Liver (tissue), 3 donors: ENCODE data around the gene CTRB1.

ENCODE experiments used
- CTCF ChIP-seq: fragments of 150-350 bp; IDR thresholded peaks from 2 replicates; pipeline ENCODE4 v1.5.1; 2017; ENCODE audit warnings: improper control_type of control experiment, low read depth, low read length; ENCODE audit not compliant: missing input control
- RAD21 ChIP-seq, 2 donors: IDR thresholded peaks; 2 replicates each; pipeline ENCODE4 v1.6.1; 2016; ENCODE audit warnings: antibody characterized with exemption in 2 of 2, mild to moderate bottlenecking in 2 of 2
- TAF1 ChIP-seq: conservative IDR thresholded peaks from 2 replicates; pipeline ENCODE4 v1.6.1; 2016; ENCODE audit warnings: antibody characterized with exemption, mild to moderate bottlenecking
- ZBTB33 ChIP-seq: IDR thresholded peaks from 2 replicates; pipeline ENCODE4 v1.6.1; 2016; ENCODE audit warnings: antibody characterized with exemption
- donor health status: healthy.
- donor health status: healthy.

GRCh38 chr16:75265911-75266701 is 47.3 kb downstream of the CTRB1 start:
- TF ChIP-seq CTCF (no peak), RAD21 (IDR thresholded peaks at IDR 0.05) (peak in 1 of 2 donors; percentile 56), TAF1 (no peak), ZBTB33 (no peak)
